GM21390 (cell line): ENCODE measurements around the gene SPPL3.
A peak's percentile ranks its signal among the peaks of the same experiment; 100 is the strongest.
"Not testable (repeated sequence)": the region's sequence is repeated elsewhere in the genome, so short reads cannot be mapped to it uniquely, and the experiment has no call there.

Experiments used
- ATAC-seq: cut with Tn5 transposase; IDR thresholded peaks from one replicate; pipeline ENCODE4 v1.9.1; 2021; ENCODE audit not compliant: unreplicated experiment

Gene SPPL3

DNA sequence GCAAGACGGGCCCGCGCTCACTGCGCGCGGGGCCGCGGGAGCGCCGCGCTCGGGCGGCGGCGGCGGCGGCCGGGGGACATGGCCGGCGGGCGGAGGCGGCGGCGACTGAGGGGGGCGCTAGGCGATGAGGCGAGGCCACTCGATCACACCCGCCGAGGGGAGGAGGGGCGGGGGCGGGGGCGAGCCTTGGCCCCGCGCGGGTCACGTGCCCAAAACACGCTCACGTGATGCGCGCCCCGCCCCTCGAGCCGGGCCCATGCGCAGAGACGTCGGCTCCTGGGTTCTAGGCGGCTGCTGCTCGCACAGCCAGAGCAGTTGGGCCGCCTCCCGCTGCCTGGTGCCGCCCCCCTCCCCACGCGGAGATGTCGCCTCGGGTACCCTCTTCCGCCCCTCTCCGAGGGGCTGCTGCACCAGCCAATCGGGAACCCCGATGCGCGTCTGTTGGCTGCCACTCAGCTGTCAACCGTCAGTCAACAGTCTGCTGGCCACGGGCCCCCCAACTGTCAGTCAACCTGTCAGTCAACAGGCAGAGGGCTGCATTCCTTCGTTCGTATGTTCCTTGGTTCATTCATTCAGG lies at the start of gene SPPL3:
SPPL3 (minus strand) TSS at position 162 of the 577 bp plus-strand sequence. CDS start 491 bp downstream, outside the sequence.
- ATAC-seq: peak; percentile 64

- no peak for ATAC-seq
Observed at GRCh38 chr12:120950807-120951206, 46.6 kb upstream of the SPPL3 start.

DNA sequence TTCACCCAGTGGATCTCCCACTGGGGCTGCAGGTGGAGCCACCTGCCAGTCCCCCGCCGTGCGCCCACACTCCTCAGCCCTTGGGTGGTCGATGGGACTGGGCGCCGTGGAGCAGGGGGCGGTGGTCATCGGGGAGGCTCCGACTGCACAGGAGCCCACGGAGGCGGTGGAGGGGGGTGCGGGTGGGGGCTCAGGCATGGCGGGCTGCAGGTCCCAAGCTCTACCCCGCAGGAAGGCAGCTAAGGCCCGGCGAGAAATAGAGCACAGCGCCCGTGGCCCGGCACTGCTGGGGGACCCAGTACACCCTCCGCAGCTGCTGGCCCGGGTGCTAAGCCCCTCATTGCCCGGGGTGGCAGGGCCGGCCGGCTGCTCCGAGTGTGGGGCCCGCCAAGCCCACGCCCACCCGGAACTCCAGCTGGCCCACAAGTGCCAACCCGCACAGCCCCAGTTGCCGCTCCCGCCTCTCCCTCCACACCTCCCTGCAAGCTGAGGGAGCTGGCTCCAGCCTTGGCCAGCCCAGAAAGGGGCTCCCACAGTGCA lies 46.2 kb upstream of the SPPL3 start:
- not testable (repeated sequence) for ATAC-seq

DNA sequence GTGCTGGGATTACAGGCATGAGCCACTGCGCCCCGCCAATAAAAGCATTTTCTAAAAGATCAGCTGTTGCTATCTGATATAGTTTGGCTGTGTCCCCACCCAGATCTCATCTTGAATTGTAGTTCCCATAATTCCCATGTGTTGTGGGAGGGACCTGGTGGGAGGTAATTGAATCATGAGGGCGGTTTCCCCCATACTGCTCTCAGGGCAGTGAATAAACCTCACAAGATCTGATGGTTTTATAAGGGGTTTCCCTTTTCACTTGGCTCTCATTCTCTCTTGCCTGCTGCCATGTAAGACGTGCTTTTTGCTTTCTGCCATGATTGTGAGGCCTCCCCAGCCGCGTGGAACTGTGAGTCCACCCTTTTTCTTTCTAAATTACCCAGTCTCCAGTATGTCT lies 41.4 kb upstream of the SPPL3 start:
- not testable (repeated sequence) for ATAC-seq

- ATAC-seq: no peak
Observed at GRCh38 chr12:120944645-120945217, 40.6 kb upstream of the SPPL3 start.

- no peak for ATAC-seq
Observed at GRCh38 chr12:120943482-120943881, 39.3 kb upstream of the SPPL3 start.

GRCh38 chr12:120941846-120942405 lies 37.8 kb upstream of the SPPL3 start:
- no peak for ATAC-seq

DNA sequence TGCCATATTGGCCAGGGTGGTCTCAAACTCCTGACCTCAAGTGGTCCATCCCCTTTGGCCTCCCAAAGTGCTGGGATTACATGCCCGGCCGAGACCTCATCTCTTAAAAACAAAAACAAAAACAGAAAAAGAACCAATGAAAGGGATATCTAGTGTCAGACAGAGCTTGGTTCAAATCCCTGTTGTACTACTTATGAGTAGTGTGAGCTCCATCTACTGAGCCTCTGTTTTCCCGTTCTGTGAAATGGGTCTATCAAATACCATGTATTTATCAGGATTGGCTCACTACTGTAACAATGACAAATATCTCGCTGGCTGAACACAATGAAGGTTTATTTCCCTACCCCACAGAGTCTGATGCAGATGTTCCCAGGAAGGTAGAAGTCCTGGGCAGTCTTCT lies 37.3 kb upstream of the SPPL3 start:
- ATAC-seq: no peak

- ATAC-seq: no peak
Observed at GRCh38 chr12:120940799-120941198, 36.6 kb upstream of the SPPL3 start.

GRCh38 chr12:120940006-120940405 lies 35.8 kb upstream of the SPPL3 start:
- no peak for ATAC-seq

DNA sequence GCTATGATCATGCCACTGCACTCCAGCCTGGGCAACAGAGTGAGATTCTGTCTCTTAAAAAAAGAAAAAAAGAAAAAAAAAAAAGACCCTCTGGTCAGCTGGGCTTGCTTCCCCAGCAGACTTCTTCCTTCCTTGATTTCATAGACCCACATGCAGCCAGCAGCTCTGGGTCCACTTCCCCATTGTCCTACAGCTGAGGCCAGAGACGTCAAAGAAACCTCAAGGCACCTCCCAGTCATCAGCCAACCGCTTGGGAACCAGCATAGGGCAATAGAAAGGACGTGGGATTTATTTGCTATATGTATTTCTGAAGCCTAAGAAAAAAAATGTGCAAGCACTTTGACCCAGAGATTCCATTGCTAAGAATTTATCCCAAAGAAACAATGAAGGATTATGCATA lies 35.4 kb upstream of the SPPL3 start:
- ATAC-seq: no peak

DNA sequence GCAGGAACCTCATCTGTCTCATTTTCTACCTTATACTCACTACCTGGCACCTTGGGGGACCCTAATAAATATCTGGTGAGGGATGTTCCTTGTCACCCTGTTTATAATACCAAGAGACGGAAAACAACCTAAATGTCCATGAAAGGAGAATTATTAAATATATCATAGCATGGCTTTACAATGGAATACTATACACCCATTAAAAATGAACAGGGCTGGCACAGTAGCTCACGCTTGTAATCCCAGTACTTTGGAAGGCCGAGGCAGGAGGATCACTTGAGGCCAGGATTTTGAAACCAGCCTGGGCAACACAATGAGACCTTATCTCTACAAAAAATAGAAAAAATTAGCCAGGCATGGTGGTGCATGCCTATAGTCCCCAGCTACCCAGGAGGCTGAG lies 34.3 kb upstream of the SPPL3 start:
- no peak for ATAC-seq

DNA sequence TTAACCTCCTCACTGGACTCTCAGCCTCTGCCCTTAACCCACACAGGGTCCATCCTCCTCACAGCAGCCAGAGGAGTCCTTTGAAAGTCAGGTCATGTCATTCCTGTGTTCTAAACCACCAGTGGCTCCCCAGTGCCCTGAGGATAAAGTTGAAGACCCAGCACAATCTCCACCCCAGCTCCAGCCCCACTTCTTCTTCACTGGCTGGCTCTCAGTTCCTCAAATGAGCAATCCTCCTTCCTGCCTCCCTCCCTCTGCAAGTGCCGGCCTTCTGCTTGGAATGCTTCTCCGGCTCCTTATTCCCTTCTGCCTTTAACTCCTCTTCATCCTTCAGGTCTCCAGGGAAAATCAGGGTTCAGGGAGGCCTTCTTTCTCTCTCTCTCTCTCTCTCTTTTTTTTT lies 32.0 kb upstream of the SPPL3 start:
- ATAC-seq: no peak

- no peak for ATAC-seq
Observed at GRCh38 chr12:120933786-120934185, 29.6 kb upstream of the SPPL3 start.

GRCh38 chr12:120932956-120933526 lies 28.9 kb upstream of the SPPL3 start:
- no peak for ATAC-seq

- ATAC-seq: no peak
Observed at GRCh38 chr12:120932058-120932457, 27.9 kb upstream of the SPPL3 start.

- ATAC-seq: no peak
Observed at GRCh38 chr12:120930032-120930431, 25.9 kb upstream of the SPPL3 start.

- ATAC-seq: no peak
Observed at GRCh38 chr12:120928864-120929652, 24.9 kb upstream of the SPPL3 start.

DNA sequence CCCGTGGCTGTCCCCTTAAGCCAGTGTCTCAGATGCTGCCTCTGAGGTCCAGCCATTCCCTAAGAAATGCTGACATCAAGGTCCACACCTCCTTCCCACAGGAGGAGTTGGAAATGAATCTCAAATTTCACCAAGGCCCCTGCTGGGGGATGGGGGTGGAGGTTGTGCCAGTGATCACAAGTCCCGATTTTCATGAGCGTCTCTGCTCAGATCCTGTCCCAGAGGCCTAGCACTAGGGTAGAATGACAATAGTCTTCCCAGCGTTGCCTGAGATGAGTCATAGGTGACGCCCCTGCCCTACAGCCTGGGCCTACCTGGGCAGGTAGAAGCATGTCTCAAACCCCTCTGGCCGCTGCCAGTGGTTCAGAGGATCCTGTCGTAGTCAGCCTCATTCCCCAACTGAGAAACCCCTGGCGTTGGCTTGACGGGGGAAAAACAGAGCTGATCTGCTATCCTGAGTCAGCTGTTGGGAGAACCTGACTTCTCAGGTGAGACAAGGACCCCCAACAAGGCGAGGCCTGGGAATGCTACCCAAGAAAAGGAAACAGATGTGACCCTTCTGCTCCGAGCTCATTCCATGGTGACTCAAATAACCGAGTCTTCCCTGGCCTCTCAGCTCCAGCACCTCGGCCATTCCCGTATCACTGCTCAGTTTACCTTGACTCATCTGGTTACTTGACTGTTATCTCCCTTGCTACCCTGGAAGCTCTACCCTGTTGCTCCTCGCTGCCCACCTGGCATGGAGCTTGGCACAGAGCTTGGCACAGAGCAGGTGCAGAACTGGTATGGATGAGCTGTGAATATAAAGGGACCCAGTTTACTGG lies 21.8 kb upstream of the SPPL3 start:
- no peak for ATAC-seq

- ATAC-seq: no peak
Observed at GRCh38 chr12:120922279-120922678, 18.1 kb upstream of the SPPL3 start.

DNA sequence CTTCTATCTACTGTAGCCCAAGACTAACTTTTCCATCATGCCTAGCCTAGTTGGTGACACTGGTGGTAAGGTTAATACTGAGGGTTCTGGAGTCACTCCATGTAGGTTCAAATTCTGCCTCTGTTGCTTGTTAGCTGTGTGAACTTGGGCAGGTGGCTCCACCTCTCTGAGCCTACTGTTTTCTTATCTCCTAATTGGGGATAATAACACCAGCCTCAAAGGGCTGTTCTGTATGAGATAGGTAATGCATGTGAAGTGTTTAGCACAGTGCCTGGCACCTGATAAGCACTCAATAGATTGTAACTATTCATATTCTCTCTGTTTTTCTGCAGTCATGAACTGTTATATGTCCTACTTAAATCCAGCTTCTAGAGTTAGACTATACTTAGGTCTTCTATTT lies 17.5 kb upstream of the SPPL3 start:
- no peak for ATAC-seq
